Hematopoietic multipotent progenitor cell treated with erythropoietin and hydrocortisone succinate and interleukin-3 and kit ligand, for 17 days (in vitro differentiated cells): ENCODE results near the gene FAM180B.
"Not testable (repeated sequence)": the region's sequence is repeated elsewhere in the genome, so short reads cannot be mapped to it uniquely, and the experiment has no call there.

Experiments
- DNase-seq: peaks from one replicate; pipeline ENCODE4 v3.0.0-alpha.2; 2015; ENCODE audit warnings: low spot score

The FAM180B gene

DNA sequence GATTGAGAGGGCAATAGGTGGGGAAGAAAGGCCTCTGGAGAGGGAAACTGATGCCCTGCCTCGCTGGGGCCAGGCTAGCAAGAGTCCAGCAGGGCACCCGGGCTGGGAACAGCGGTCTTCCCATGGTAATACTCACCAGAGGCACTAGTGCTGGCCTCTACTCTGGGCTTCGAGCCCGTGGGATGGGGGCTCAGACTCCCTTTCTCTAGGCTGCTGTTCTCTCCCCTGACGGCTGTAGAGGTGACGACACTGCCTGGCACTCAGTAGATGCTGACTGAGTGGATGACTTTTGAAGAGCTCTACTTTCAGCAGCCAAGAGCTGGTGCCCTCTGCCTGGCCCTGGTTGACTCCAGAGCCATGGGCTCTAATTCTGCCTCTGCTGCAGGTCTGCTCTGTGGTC lies 8.6 kb downstream of the FAM180B start:
- no peak for DNase-seq

DNA sequence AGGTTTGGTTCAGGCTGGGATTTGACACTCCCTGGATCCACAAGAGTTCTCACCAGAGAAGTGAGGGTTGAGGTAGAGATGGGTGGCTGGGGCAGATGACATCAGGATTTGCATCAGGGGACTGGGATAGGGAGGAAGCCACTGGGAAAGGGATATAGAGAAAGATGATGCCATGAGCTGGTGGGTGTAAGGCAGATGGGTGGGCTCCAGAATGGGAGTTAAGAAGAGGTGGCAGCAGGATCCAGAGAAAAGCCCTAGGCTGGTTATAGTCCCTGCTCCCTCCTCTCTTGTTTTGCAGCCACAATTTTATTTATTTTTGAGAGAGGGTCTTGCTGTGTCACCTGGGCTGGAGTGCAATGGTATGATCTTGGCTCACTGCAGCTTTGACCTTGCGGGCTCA lies 9.5 kb downstream of the FAM180B start:
- no peak for DNase-seq

DNA sequence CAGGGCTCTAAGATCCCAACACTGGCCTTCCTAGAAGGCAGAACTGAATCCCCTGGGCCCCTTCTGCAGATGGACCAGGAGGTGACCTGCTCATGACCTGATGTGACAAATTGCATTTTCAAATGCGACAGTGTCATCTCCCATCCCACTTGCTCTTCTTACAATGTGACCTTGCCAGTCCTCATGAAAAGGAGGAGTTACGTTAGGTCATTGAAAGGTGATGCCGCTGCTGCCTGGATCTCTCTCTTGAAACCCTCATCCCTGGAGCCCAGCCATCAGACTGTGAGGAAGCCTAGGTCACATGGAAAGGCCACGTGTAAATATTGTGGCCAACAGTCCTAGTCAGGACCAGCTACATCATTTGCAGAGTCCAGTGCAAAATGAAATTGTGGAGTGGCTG lies 13.4 kb downstream of the FAM180B start:
- DNase-seq: no peak

DNA sequence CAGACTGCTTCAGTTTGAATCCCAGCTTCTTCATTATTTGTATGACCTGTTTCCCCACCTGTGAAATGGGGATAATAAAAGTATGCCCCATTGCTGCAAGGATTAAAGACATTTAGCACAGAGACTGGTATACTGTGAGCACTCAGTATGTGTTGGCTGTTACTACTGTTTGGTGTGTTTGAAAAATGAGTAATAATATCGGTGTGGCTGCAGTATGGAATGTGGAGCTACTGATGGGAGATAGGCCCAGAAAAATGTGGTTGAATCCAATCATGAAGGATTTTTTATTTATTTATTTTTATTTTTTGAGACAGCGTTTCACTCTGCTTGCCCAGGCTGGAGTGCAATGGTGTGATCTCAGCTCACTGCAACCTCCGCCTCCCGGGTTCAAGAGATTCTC lies 16.8 kb downstream of the FAM180B start:
- no peak for DNase-seq

DNA sequence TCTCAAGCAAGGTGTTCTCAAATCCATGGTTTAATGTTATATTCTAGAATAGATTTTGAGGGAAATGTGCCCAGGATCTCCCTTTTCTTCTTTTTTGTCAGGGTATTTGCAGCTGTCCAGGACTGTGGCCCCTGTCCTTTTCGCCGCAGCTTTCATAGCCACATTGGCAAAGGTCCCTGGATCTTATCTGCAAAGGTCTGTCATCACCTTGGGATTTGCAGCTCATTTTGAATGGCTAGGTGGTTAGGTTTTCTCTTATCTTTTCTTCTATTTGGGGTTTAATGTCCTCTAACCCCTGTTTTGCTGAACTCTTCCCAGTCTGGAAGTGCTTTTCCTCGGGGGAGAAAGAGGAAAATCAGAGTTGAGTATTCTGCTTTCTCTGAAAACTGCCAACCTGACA lies 19.4 kb downstream of the FAM180B start:
- no peak for DNase-seq

DNA sequence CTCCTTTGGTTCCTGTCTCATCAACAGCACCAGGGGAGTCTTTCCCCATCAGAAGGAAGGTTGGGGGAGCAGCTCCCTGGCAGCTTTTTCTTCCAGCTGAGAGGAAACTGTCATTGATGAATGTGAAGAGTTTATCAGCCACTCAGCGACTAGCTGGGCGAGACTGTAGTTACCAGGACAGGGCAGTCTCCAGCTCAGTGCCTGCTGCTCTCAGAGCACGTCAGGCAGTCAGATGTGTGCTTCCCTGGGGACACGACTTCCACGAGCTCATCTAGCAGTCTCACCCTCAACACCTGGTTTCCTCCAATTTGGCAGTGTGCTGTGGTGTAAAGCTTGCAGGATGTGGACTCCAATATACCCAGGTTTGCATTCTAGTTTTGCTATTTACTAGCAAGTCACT lies 20.3 kb downstream of the FAM180B start:
- DNase-seq: no peak

DNA sequence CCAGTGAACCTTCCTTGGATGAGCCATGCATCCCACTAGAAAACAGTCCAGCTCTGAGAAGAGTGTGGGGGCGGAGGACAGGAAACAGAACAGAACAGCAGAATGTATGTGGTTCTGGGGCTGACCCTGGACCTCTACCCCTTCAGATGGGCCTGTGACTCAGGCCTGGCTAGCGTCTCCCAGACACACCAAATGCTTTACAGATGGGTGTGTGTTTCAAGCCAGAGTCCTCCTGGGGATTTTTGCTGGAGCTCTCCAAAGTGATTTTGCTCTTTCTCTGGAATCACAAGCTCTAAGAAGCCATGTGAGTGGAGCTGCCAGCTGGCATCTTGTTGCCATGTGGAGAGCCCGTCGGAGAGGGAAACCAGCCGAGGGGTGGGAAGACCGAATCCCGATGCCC lies 20.9 kb downstream of the FAM180B start:
- no peak for DNase-seq

DNA sequence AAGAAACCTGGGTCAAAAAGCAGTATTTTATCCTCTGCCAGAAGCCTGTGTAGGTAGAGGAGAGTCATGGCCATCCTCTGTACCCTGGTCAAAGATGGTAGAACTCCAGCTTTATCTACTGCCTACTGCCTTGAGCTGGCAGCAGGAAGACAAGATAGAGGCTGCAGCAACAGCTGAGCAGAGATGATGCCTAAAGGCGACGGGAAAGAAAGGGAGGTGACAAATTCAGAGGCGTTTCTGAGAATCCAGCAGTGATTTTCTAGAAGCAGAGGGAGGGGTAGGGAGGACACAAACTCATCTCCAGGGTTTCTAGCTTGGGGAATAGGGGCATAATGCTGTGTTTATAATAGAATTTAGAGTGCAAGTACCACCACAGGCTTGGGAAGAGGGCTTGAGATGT lies 23.2 kb downstream of the FAM180B start:
- DNase-seq: no peak

DNA sequence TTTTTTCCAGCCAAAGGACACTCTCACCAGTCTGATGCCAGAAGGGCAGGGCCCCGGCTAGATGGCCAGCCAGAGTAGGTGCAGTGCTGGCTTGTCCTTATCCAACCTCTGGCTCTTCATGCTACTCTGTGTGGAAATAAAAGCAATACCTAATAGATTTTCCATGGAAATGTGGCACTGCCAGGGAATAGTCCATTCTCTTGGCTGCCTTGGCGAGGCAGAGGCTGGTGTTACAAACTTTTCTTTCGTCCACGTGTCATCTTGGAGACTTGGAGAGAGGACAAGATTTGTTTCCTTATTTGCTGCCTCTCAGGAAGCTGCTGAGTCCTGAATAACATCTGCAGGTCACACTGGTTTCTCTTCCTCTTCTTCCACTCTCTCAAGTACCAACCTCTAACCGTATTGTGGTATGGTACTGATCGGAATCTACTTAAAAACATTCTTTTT lies 24.9 kb downstream of the FAM180B start:
- no peak for DNase-seq

DNA sequence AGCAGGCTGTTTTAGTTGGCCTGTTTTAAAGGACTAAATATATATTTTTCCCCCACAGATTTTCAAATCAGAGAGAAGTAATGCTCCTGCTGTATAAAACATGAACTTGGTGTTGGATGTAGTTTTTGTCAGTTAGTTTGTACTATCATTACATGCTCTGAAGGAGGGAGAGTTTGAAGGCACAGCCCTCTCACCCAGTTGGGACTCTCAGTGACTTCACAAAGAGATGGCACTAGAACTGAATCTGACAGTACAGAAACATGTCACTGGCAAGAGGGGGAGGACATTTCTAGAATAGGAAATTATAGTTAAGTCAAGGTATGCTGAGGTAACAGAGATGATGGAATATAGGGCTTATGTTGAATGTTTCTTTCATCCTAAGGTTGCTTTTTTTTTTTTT lies 28.8 kb downstream of the FAM180B start:
- DNase-seq: no peak

DNA sequence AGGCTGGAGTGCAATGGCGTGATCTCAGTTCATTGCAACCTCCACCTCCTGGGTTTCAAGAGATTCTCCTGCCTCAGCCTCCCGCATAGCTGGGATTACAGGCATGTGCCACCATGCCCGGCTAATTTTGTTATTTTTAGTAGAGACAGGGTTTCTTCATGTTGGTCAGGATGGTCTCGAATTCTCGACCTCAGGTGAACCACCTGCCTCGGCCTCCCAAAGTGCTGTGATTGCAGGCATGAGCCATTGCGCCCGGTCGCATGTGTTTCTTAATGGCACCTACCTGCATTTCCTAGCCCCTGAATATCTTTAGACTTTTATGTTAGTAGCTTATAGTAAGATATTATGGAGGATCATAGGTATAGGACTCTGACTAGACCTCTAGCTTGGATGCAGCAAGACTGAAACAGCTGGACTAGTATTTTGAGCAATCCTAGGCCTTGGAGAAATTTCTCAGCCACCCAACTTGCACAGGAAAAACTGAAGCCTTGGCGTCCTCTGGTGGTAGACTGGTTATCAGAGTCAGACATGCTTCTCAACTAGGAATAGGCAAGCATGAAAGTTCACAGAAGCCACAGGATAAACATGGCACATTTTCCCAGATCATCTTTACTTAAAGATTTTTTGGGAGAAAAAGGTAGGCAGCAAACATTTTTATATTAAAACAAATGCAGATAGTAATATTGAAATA lies 30.4 kb downstream of the FAM180B start:
- DNase-seq: peak; percentile 42

DNA sequence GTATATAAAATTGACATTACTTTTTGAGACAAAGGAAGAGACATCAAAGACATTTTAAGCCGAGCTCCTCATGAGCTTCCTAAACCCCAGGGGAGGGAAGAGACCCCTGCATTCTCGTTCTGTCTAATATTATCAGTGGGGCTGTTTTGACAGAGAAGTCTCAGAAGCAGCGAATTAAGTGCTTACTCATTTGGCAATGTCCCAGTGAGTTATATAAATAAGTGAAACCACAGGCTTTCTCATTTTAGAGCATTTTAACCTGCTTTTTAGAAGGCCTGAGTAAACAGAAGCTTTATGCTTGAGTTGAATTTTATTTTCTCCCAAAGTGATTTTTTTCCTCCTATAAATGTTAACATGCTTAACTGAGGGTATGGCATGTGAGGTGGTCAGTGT lies 30.9 kb downstream of the FAM180B start:
- DNase-seq: no peak

DNA sequence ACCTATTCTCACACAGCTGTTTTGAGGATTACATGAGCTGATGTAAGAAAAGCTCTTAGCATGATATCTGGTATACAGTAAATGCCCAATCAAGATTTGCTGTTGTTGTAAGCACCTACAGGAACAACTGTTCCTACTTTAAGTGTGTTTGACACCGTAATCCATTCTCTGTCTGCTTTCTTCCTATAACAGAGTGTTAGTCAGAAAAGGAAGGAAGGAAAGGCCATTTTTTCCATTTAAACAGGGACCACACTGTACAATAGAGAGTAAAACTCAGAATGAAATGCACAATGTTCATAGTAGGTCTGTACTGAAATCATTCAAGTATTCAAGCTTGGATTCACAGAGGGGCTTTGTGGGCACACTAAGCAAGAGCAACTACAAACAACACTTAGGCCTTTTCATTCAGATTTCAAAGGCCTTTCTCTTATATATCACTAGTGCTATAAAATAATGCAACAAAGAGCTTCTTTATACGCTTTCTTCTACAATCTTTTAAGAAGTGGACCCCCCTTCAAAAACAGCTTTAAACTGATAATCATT lies 34.4 kb downstream of the FAM180B start:
- DNase-seq: no peak

DNA sequence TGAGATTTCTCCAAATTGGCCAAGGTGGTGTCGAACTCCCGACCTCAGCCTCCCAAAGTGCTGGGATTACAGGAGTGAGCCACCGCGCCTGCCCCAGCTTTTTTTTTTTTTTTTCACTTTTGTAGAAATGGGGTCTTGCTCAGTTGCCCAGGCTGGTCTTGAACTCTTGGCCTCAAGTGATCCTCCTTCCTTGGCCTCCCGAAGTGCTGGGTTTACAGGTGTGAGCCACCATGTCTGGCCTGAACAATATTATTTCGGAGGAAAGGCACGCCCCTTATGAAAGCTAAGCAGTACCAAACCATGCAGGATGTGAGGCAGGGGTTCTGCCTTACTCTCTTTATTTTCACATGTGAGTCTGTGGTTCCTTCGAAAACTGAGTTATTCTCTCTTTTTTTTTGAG lies 39.8 kb downstream of the FAM180B start:
- DNase-seq: no peak

DNA sequence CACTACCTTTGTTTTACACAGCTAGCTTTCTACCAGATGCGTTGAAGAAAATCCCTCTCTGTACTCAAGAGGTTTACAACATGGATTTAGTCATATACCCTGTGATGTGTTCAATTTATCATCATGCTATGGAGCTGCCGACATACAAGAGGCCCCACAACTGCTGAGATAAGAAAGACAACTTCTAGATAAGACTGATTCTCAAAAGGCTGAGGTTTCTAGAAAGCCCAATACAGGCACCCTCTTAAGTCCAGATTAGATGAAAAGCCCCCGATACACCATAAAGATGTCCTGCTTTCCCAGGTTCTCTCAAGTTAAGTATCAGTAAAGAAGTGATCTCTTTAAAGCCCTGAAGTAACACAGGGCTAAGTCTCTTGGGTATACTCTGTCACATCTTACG lies 41.5 kb downstream of the FAM180B start:
- DNase-seq: no peak

DNA sequence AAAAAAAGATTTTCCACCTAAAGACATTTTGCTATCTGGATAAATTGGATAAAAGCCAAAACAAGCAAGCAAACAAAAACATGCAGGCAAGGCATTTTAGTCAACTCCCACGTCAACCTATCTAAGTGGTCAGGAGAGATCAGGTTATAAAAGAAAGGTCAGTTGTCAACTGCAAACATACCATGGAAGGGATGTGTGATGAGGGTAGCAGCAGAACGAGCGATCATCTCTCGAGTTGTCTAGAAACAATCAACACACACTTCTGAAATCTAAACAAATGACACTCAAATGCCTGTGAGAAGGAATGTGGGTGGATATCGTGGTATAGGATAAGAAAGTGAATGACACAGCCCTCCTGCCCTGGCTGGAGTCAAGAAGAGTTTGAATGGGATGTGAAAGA lies 45.0 kb downstream of the FAM180B start:
- DNase-seq: no peak

DNA sequence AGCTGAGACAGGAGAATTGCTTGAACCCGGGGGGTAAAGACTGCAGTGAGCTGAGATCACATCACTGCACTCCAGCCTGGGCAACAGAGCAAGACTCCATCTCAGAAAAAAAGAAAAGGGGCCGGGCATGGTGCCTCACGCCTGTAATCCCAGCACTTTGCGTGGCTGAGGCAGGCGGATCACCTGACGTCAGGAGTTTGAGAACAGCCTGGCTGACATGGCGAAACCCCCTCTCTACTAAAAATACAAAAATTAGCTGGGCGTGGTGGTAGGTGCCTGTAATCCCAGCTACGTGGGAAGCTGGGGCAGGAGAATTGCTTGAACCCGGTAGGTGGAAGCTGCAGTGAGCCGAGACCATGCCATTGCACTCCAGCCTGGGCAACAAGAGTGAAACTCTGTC lies 49.9 kb downstream of the FAM180B start:
- not testable (repeated sequence) for DNase-seq
